IPS-15b (cell line): ENCODE measurements around the gene JMJD1C.

ENCODE experiments used
- H3K27me3 ChIP-seq: one replicate; pipeline ENCODE4 v1.6.1; 2013; ENCODE audit warnings: low read length; ENCODE audit not compliant: control insufficient read depth, insufficient read depth
- H3K36me3 ChIP-seq: one replicate; pipeline ENCODE4 v1.6.1; 2013; ENCODE audit warnings: low read length; ENCODE audit not compliant: control insufficient read depth, insufficient read depth
- H3K4me1 ChIP-seq: one replicate; pipeline ENCODE4 v1.6.1; 2013; ENCODE audit warnings: mild to moderate bottlenecking, low read length; ENCODE audit not compliant: control insufficient read depth, insufficient read depth
- H3K4me3 ChIP-seq: one replicate; pipeline ENCODE4 v1.5.1; 2013; ENCODE audit warnings: low read depth, low read length
- H3K9ac ChIP-seq: one replicate; pipeline ENCODE4 v1.6.1; 2013; ENCODE audit warnings: low read depth, mild to moderate bottlenecking, low read length
- H3K9me3 ChIP-seq: one replicate; pipeline ENCODE4 v1.6.1; 2013; ENCODE audit warnings: mild to moderate bottlenecking, low read length; ENCODE audit not compliant: control insufficient read depth, insufficient read depth

Gene JMJD1C

DNA sequence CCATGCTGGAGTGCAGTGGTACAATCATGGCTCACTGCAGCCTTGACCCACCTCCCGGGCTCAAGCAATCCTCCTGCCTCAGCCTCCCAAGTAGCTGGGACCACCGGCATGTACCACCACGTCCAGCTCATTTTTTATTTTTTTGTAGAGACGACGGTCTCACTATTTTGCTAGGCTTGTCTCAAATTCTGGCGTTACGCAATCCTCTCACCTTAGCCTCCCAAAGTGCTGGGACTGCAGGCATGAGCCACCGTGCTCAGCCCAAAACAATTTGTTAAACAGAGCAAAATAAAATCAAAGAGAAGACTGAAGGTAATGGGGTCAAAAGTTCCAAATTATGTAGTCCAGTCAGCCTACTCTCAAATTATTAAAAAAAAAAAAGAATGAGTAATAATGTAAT is 8.7 kb upstream of the JMJD1C start:
- peaks cover 11% of the 10 kb centered on the region for H3K4me1 ChIP-seq
- H3K9me3 ChIP-seq: no peaks in the 10 kb centered on the region
- no peaks in the 10 kb centered on the region for H3K27me3 ChIP-seq
- H3K36me3 ChIP-seq: no peaks in the 10 kb centered on the region
- no peak overlapping the region for H3K4me3 ChIP-seq
- no peak overlapping the region for H3K9ac ChIP-seq

DNA sequence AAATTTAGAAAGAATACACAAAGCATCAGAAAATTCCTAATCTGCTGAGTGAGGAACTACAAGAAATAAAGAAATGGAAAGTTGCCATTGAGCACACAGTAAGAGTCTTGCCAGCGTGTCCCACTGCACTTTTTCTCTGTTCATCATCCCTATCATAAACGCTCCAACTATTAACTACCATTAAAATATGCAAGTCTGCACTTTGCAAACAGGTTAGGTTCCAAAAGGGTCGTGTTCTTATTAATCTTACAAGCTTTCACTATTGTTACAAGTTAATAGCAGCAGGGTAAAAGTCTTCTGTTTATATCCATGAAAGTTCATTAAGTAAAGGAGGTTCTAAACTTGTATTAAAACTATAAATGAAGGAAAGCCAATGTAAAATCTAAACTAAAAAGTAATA is 5.2 kb upstream of the JMJD1C start:
- Histone ChIP-seq H3K27me3 (no peaks in the 10 kb centered on the region), H3K4me3 (no peak overlapping the region), H3K9me3 (no peaks in the 10 kb centered on the region), H3K36me3 (no peaks in the 10 kb centered on the region), H3K4me1 (peaks cover 4% of the 10 kb centered on the region), H3K9ac (no peak overlapping the region)

- peaks cover 7% of the 10 kb centered on the region for H3K4me1 ChIP-seq
- H3K27me3 ChIP-seq: no peaks in the 10 kb centered on the region
- no peak overlapping the region for H3K4me3 ChIP-seq
- no peaks in the 10 kb centered on the region for H3K9me3 ChIP-seq
- no peak overlapping the region for H3K9ac ChIP-seq
- no peaks in the 10 kb centered on the region for H3K36me3 ChIP-seq
Observed at GRCh38 chr10:63468947-63469346, 3.2 kb upstream of the JMJD1C start.

GRCh38 chr10:63467841-63468240 is 2.1 kb upstream of the JMJD1C start:
- no peak overlapping the region for H3K9ac ChIP-seq
- H3K36me3 ChIP-seq: no peaks in the 10 kb centered on the region
- H3K4me3 ChIP-seq: no peak overlapping the region
- H3K9me3 ChIP-seq: no peaks in the 10 kb centered on the region
- H3K4me1 ChIP-seq: peaks cover 7% of the 10 kb centered on the region
- H3K27me3 ChIP-seq: no peaks in the 10 kb centered on the region

- peak overlapping the region; percentile 79 for H3K4me3 ChIP-seq
- peaks cover 7% of the 10 kb centered on the region for H3K4me1 ChIP-seq
- no peaks in the 10 kb centered on the region for H3K27me3 ChIP-seq
- H3K9me3 ChIP-seq: no peaks in the 10 kb centered on the region
- no peaks in the 10 kb centered on the region for H3K36me3 ChIP-seq
- peak overlapping the region; percentile 86 for H3K9ac ChIP-seq
Observed at GRCh38 chr10:63466144-63466935, 563 bp upstream of the JMJD1C start.

GRCh38 chr10:63464402-63465292 is 1.1 kb downstream of the JMJD1C start:
- H3K9me3 ChIP-seq: no peaks in the 10 kb centered on the region
- H3K4me1 ChIP-seq: peaks cover 7% of the 10 kb centered on the region
- H3K27me3 ChIP-seq: no peaks in the 10 kb centered on the region
- peak overlapping the region; percentile 93 for H3K4me3 ChIP-seq
- H3K36me3 ChIP-seq: no peaks in the 10 kb centered on the region
- H3K9ac ChIP-seq: peak overlapping the region; percentile 82

- Histone ChIP-seq H3K9me3 (no peaks in the 10 kb centered on the region), H3K9ac (no peak overlapping the region), H3K4me1 (peaks cover 7% of the 10 kb centered on the region), H3K27me3 (no peaks in the 10 kb centered on the region), H3K36me3 (no peaks in the 10 kb centered on the region), H3K4me3 (no peak overlapping the region)
Observed at GRCh38 chr10:63462442-63462841, 3.3 kb downstream of the JMJD1C start.

DNA sequence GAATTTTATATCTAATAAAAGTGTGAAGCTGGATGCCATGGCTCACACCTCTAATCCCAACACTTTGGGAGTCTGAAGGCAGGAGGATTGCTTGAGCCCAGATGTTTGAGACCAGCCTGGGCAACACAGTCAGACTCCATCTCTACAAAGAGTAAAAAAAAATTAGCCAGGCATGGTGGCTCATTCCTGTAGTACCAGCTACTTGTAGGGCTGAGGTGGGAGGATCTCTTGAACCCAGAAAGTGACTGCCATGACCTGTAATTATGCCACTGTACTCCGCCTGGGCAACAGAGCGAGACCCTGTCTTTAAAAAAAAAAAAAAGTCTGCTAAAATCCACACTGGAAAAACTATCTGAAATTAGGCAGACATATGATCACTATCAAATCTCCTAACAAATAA is 7.6 kb downstream of the JMJD1C start:
- no peak overlapping the region for H3K9ac ChIP-seq
- no peaks in the 10 kb centered on the region for H3K36me3 ChIP-seq
- no peaks in the 10 kb centered on the region for H3K27me3 ChIP-seq
- no peaks in the 10 kb centered on the region for H3K9me3 ChIP-seq
- H3K4me1 ChIP-seq: no peaks in the 10 kb centered on the region
- no peak overlapping the region for H3K4me3 ChIP-seq

GRCh38 chr10:63457594-63457993 is 8.2 kb downstream of the JMJD1C start:
- H3K9ac ChIP-seq: no peak overlapping the region
- H3K4me3 ChIP-seq: no peak overlapping the region
- H3K36me3 ChIP-seq: no peaks in the 10 kb centered on the region
- no peaks in the 10 kb centered on the region for H3K9me3 ChIP-seq
- H3K4me1 ChIP-seq: no peaks in the 10 kb centered on the region
- no peaks in the 10 kb centered on the region for H3K27me3 ChIP-seq

- Histone ChIP-seq H3K9ac (no peak overlapping the region), H3K27me3 (no peaks in the 10 kb centered on the region), H3K4me3 (no peak overlapping the region), H3K36me3 (no peaks in the 10 kb centered on the region), H3K9me3 (no peaks in the 10 kb centered on the region), H3K4me1 (no peaks in the 10 kb centered on the region)
Observed at GRCh38 chr10:63456437-63457210, 9.2 kb downstream of the JMJD1C start.

DNA sequence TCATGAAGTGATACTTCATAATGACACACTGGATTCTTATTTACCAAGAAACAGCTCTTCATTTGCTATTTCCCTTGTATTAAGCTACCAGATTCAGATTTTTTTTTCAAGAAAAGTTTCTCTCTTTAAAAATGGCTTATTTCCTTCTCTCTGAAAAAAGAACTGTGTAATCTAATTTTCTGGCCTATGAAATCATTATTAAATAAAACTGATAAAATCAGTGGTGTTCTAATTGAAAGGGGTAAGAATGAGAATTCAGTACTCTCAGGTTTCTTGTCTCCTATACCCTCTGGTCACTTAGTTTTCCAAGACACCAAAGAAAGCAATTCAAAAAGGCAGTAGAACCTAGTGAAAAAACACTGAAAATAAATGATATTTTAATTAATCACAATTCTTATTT is 10.3 kb downstream of the JMJD1C start:
- Histone ChIP-seq H3K36me3 (no peaks in the 10 kb centered on the region), H3K4me1 (no peaks in the 10 kb centered on the region), H3K4me3 (no peak overlapping the region), H3K9ac (no peak overlapping the region), H3K27me3 (no peaks in the 10 kb centered on the region), H3K9me3 (no peaks in the 10 kb centered on the region)
